Measurements from ENCODE around the gene SLIRP.
"Not testable (repeated sequence)": the region's sequence is repeated elsewhere in the genome, so short reads cannot be mapped to it uniquely, and the experiment has no call there.

SLIRP gene

DNA sequence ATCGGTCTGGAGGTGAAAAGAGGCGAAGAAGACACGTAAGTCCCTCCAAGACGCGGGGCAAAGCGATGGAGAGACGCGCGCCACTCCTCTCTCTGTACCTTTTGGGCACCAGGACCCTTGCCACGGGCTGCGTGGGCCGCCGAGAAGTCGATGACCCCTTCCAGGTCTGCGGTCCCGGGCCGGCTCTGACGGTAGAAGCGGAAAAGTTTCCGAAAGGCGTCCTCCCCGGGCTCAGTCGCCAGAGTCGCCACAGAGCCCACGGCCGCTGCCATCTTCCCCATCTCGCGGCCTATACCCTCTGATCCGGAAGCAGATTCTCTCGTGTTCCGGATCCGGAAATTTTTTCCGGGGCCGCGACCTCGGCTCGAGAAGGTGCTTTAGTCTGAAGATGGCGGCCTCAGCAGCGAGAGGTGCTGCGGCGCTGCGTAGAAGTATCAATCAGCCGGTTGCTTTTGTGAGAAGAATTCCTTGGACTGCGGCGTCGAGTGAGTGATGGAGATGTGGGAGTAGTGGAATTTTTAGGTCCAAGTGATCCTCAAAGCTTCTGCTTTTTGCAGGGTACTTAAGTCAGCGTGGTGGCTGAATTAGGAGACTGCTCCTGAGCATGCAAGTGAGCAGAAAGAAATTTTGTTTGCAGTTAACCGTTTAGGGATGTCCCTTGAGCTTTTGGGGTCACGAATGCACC lies at the start of gene SLIRP, which contains the start of gene ALKBH1:
TSS of gene SLIRP (plus strand) at position 380 of the 685 bp plus-strand sequence. CDS start at position 389, 9 bp downstream.
TSS of gene ALKBH1 (minus strand) at position 300 of the 685 bp plus-strand sequence. CDS start at position 281, 19 bp downstream.
- DNase-seq: peak; percentile 95

DNA sequence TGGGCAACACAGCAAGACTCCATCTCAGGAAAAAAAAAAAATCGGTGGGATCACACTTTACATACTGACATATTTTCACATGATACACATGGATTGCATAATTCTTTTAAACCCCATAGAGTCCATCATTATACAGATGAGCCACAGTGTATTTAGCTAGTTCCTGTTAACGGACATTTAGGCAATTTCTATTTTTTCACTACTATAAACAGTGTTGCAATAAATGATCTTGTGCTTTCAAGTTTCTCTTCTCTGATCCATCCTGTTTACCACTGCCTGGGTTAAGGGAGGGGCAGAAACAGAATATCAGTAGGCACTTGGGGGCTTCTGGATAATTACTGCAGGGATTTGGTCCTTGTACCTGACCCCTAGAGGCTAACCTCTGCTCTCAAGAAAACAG lies 48.1 kb upstream of the SLIRP start:
- DNase-seq: peak; percentile 54

DNA sequence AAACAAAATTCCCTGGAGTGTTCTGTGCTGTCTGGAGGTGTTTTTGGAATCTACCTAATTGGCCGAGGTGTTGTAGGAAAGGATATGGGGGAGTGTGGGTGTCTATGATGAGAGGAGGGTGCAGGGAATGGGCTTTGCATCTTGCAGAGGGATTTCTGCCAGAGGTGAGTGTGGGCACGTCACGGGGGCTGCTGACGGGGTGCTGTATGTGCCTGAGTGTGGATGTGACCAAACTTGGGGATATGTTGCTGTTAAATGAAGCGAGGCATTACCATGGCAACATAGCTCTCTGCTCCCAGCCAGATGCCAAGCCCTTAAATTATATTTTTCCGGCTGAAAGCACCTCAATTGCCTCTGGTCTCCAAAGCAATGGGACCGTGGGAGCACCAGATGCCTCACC lies 47.1 kb upstream of the SLIRP start:
- DNase-seq: no peak

DNA sequence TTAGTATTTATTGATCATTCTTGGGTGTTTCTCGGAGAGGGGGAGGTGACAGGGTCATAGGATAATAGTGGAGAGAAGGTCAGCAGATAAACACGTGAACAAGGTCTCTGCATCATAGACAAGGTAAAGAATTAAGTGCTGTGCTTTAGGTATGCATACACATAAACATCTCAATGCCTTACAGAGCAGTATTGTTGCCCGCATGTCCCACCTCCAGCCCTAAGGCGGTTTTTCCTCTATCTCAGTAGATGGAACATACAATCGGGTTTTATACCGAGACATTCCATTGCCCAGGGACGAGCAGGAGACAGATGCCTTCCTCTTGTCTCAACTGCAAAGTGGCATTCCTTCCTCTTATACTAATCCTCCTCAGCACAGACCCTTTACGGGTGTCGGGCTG lies 46.3 kb upstream of the SLIRP start:
- DNase-seq: not testable (repeated sequence)

DNA sequence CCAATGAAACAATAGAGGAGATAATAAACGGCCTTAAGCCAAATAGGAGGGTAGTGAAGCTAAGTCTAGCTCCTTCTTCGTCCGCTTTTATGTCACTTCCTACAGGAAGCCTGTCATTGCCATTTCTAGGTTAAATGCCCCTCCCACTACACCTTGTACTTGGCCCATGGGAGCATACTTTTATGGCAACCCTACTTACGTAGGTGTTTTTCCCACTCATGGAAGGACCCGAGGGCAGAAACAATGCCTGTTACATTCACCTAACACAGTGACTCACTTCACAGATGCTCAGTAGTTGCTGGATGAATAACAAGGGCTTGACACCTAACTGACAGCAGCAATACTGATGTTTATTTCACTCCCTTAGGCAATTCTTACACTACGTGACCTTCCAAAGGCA lies 44.6 kb upstream of the SLIRP start:
- DNase-seq: no peak

DNA sequence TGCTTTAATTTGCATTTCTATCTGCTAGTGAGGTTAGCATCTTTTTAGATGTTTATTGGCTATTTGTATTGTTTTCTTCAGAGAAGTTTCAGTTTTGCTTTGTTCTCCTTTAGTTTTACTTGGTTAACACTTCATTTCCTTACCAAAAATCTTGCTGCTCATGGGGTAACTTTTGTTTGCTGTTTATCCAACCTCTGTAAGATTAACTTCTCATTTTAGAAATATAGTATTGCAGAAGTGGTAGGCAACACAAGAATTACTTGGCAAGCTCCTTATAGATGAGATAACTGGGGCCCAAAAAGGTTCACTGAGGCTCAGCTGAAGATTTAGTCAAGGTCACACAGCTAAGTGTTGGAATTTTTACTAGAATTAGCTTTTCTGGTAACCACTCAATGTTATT lies 40.6 kb upstream of the SLIRP start:
- DNase-seq: no peak

DNA sequence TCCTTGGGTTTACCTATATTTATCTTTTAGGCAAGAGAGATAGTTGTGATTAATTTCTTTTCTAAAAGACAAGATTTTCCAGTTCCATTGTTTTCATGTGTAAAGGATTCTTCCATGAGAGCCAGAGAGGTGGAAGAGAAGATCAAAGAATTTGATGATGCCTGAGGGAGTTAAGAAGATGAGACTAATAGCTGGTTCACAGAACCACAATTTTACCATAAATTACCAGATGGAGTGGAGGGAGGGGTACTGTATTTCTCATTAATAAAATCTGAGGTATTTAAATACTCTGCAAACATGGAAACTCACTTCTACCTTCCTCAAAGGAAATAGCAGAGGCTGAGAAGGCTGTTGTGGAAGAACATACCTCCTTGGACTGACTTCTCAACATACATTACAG lies 34.7 kb upstream of the SLIRP start:
- no peak for DNase-seq

DNA sequence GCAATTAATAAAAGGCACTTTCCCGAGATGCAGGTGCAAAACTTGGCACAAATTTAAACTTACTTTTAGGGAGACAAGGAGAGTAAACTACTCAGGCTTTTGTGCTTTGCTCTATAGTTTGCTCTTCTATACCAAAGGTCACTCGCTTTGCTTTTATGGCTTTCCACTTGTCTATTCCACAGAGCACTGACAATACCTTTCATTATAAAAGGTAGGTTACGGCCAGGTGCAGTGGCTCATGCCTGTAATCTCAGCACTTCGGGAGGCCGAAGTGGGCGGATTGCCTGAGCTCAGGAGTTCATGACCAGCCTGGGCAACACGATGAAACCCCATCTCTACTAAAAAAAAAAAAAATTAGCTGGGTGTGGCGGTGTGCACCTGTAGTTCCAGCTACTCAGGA lies 33.0 kb upstream of the SLIRP start:
- DNase-seq: no peak

DNA sequence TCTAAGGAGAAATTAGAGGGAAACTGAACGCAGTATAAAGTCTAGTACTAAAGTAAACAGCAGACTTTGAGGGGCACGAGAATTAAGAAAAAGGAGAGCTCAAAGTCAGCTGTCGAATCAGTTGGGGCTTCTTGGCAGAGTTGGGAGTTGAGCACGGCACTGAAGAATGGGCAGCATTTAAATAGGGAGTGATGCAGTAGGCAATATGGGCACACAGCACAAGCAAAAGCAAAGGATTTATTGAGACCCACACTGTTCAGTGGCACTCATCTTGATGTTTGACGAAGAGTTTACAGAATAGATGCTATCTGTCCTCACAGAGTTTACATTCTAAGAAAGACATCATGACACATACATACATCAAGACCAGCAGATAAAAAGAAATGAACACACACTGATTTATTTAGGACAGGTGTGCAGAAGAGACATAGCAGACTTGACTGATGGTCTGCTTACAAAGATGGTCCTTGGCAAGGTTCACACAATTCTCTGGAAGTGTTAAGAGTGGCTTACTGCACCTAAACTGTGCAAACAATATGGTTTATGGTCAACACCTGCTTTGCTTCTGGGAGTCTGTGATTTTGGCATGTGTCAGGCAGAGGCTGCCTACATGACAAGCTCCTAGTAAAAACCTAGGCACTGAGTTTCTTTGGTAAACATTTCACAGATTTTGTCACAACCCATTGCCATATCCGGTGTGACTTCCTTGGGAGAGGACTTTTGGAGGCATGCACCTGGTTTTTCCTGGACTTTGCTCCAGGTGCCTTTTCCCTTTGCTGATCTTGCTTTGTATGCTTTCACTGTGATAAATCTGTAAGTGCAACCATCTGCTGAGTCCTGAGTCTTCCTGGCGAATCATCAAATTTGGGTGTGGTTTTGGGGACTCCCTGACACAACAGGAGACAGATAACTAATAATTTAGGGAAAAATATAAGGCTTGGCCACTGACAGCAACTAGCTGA lies 26.4 kb upstream of the SLIRP start:
- peak; percentile 43 for DNase-seq

DNA sequence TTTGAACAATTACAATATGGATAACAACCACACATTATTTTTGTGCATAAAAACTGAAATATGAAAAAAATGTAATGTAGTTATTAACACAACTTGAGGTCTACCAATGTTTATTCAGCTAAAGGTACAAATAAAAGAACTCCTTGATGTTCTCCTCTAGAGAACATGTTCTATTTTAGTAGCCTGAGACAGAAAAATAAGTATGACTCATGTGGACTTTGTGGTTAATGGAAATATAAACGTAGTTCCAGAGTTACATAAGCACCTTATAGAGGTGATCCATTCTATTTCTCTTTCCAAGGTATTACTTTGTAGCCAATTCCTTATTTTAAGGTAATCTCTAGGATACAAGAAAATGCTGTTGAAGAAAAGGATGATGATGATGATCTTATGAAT lies 25.7 kb upstream of the SLIRP start:
- no peak for DNase-seq

DNA sequence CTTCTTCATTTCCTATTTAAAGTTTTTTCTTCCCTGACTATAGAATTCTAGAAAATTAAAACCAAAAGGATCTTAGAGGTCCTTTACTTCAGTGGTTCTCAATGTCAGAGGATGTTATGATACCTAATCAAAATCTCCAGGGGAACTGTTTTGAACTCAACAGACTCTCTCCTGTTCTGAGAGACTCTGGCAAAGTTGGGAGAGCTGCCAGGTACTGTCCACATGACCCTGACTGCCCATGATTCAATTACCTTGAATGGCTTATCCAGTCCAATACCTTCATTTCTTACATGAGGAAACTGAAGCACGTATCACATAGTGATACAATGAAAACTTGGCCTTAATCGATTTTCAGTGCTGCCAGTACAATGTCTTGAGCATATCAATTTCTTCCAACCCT lies 16.6 kb upstream of the SLIRP start:
- DNase-seq: no peak

DNA sequence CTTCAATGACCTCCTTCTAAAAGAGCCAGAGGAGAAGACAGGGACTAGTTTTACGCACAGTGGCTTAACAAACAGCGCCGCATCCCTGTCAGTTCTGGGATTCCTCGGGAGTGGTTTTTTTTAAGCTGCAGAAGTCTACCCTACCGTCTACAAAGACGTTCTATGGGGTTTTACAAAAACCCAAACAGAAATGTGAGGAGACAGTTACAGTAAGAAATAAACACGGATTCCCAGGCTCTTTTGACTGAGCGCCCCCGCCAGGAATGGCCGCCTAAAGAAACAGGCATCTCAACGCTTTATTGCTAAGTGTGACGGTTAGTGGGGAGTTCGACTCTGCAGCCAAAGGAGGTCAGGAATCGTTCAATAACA lies 564 bp upstream of the SLIRP start:
- DNase-seq: peak; percentile 70

DNA sequence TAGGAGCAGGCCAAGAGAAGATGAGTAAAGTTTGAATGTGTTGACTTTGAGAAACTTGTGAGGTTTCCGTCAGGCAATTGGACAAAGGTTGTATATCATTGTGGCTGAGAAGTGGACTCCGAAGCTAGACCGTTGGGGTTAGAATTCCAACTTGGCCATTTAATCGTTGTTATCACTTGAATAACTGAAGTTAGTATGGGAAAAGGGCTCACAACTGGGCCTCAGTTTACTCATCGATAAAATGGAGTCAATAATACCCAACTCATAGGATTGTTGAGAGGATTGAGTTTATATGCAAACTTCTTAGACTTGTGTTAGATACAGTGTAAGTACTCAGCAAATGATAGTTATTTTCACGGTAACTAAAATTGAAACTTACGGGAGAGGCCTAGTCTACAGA lies 846 bp downstream of the SLIRP start:
- DNase-seq: peak; percentile 26

DNA sequence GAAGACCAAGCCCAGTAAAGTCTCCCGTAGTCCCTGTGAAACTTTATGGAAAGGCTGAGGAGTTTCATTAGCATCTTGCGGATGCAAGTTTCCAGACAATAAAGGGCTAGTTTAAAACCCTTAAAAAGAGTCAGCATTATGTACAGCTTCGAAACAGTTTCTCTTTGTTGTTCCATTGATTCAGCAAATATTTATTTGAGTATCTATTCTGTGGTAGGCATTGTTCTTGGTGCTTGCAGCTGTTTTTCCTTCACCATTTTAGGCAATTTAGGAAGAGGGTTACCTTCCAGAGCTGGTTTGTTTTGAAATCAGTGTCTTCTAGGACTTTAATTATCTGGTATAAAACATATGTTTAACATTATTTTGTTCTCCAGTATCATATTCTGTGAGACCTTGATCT lies 1.5 kb downstream of the SLIRP start:
- no peak for DNase-seq

DNA sequence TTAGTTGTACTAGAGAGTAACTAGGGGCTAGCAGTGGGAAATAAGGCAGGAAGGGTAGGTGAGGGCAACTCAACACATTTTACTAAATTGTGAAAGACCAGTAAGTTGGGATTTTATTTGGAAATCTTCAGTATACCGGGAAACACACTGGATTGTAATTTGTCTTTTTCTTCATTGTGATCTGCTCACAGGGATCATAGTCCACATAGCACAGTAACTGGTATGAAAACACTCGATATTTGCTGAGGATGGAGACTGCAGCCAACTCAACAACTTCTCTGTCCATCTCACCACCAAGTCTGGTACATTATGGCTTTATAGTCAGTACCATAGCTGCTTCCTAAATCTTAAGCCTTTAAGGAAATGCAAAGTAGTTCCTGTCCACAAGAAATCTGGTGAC lies 2.5 kb downstream of the SLIRP start:
- DNase-seq: no peak

DNA sequence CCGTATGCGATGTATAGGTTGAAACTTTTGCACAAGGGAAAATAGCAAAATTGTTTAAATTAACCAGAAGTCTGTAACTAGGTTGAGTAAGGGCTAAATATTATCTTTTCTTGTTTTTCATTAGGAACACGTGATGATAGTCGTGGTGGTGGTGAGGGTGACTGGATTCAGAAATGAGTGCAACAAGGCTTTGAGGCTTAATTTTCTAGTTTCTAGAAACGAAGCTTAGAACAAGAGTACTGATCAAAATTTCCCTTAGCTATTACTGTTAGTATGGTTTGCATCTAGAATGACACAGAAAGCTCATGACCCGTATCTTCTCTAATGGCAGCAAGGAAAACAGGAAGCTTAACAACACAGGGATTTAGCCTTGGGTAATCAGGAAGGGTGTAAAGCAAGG lies 7.0 kb downstream of the SLIRP start:
- no peak for DNase-seq

DNA sequence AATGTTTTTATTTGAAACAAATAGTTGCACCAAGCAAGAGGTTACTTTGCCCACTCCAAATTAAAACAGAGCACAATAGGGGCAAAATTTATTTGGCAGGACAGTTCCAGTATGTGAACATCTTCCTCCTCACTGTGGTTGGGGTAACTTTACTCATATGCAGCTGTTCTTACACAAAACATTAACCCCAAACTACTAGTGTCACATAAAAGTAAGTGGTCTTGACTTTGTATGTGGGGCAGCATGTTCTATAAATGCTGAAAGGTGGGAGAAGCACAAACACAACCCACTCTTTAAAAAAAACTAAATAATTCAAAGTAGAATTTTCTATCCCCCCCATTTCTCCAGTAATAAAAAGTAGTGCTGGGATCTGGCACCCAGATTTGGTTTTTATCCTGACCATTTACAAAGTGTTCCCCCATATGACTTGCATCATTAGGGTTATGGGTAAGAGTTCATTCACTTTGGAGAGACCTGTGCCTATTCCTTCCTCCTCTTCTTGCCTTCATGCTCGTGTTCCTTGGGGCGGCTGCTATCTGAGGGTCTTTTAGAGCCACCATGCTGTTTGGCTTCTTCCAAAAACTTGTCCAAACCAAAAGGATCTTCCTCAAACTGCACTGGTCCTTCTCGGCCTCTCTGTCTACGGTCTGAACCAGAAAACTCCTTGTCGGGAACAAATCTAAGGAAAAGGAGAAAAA lies 9.9 kb downstream of the SLIRP start:
- DNase-seq: no peak

DNA sequence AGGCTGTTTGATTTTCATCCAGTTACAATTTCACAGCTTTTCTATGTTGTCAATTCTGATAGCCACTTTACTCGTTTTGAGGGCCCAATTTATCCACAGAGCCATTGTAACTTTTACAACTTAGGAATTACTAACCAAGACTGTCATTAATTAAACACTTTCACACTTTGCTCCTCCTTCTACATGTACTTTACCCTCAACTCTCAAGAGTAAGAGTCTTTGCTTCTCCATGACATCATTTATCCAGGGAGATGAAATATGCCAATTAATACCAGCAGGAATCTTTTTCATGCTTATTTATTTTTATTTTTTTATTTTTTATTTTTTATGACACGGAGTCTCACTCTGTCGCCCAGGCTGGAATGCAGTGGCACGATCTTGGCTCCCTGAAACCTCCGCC lies 13.5 kb downstream of the SLIRP start:
- DNase-seq: no peak

DNA sequence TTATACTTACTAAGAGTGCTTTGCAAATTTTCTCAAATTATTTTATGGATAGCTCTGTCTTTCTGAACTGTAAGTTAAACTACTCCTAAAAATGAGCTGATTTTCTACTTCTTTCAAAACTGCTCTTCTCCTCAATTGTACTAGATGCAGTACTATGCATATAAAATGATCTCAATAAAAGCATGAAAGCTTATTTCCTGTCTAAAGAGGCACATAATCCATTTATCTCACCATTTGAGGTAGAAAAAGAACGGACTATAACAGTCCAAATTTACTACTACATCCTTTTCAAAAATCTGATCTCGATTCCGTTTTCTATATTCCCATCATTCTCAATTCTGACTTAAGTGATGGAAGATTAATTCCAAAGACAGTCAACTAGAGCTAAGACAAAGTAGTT lies 14.4 kb downstream of the SLIRP start:
- no peak for DNase-seq

DNA sequence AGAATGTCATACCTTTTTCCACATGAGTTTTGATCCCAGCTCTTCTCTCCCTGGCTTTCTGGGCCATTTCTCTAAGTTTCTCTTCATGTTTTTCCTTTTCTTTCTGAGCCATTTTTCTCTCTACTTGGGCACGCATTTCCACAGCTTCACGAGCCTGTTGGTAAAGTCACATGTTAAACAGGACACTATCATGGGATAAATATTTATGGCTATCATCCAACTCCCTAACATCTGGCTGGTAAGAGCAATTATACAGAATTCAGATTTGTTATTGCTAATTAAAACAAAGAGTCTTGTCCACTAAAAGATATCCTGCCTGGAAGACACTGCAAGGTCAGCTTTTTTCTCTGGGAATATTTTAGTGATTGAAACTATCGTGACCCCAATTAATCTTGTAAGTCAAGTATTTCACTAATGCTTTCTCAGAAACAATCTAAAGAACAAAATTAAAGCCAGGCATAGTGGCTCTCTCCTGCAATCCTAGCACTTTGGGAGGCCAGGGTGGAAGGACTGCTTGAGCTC lies 23.1 kb downstream of the SLIRP start:
- DNase-seq: no peak

DNA sequence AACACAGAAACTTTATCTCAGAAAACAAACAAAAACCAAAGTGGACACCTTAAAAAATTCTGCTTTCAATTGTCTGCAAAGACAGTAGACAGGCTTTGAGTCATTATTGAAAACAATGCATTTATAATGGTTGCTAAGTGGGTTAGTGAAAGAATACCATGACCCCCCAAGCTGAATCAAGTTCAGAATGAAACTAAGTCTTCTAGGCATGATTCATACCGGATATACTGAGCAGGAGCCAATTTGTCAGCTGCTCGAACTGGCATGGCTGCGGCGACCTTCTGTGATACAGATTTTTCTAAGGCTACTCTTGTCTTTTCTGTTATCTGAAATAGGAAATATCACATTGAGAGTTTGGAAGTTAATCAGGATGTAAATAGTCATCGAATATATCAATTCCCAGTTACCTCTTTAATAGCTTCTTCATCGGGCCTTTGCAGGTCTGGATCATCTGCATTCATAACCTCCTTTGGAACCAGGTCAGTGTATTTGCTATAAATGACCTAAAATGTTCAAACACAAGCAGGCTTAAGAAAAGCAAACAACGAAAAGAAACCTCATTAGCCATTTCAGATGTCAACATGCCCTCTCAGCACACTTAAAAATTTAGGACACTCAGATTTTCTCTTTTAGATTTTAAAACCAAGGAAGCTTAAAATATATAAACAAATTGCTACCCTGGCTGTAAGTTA lies 30.8 kb downstream of the SLIRP start:
- no peak for DNase-seq

DNA sequence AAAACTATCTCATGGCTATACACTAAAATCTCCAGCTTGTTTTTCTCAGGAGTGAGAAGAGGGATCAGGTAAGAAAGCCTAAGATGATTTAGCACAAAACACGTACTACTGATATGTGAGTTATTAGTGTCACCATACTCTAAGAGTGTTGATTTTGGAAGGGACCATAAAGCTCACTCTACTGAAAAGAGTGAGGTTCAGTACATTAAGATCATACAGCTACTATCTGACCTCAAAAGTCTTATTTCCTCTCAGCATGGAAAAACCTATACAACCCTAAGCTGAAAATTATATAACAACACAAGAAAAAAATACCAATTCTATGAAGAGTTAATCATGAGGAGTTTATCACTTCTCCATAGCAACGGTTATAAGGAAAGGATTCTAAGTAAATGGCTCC lies 33.5 kb downstream of the SLIRP start:
- DNase-seq: no peak

Data from hematopoietic multipotent progenitor cell treated with erythropoietin and hydrocortisone succinate and interleukin-3 and kit ligand, for 6 days (in vitro differentiated cells).